A549 (cell line): ENCODE data around the gene RARG.
"Not testable (repeated sequence)": the region's sequence is repeated elsewhere in the genome, so short reads cannot be mapped to it uniquely, and the experiment has no call there.

Experiments used
- BHLHE40 ChIP-seq: IDR thresholded peaks from 2 replicates; pipeline ENCODE4 v1.6.1; 2012; ENCODE audit warnings: low read depth, low read length, inconsistent platforms
- CTCF ChIP-seq: fragments of >200 bp; sonication (Bioruptor Twin); formaldehyde crosslinking; IDR thresholded peaks from 3 replicates; pipeline ENCODE4 v1.5.1; 2016
- ELK1 ChIP-seq: fragments of 150-350 bp; IDR thresholded peaks from 2 replicates; pipeline ENCODE4 v1.6.1; 2014; ENCODE audit warnings: low read depth, mild to moderate bottlenecking, low read length
- EP300 ChIP-seq, 2 experiments: fragments of >200 bp; sonication (Bioruptor Twin); formaldehyde crosslinking; IDR thresholded peaks; 2 replicates in 1 of 2; 3 replicates in 1 of 2; pipeline ENCODE4 v1.6.1; 2016 to 2017
- FOSL2 ChIP-seq, 2 experiments: fragments of 450-650 bp in 1 of 2; fragments of >200 bp in 1 of 2; sonication (Bioruptor Twin) in 1 of 2; formaldehyde crosslinking; IDR thresholded peaks; 2 replicates each; pipeline versions ENCODE4 v1.5.0 to v1.6.1; 2016 to 2020; ENCODE audit warnings: mild to moderate bottlenecking in 1 of 2, moderate library complexity in 1 of 2
- HDAC2 ChIP-seq: fragments of 200-600 bp; sonication (generic); IDR thresholded peaks from 2 replicates; pipeline ENCODE4 v1.6.1; 2016
- NPAS2 ChIP-seq: fragments of 250-450 bp; sonication (Bioruptor Pico); IDR thresholded peaks from 2 replicates; pipeline ENCODE4 v1.8.0; 2022; ENCODE audit warnings: mild to moderate bottlenecking, moderate library complexity, borderline replicate concordance
- NR3C1 ChIP-seq: fragments of >200 bp; sonication (Bioruptor Twin); formaldehyde crosslinking; IDR thresholded peaks from 3 replicates; pipeline ENCODE4 v1.6.1; 2017
- POLR2AphosphoS2 ChIP-seq: conservative IDR thresholded peaks from 2 replicates; pipeline ENCODE4 v1.6.1; 2012; ENCODE audit warnings: low read length, improper control_type of control experiment, inconsistent platforms
- RAD21 ChIP-seq, 2 experiments: fragments of >200 bp in 1 of 2; sonication (Bioruptor Twin) in 1 of 2; formaldehyde crosslinking in 1 of 2; IDR thresholded peaks in 1 of 2; conservative IDR thresholded peaks in 1 of 2; 2 replicates in 1 of 2; 3 replicates in 1 of 2; pipeline ENCODE4 v1.6.1; 2012 to 2018; ENCODE audit warnings: inconsistent platforms in 1 of 2
- REST ChIP-seq: fragments of 200-600 bp; sonication (generic); IDR thresholded peaks from 2 replicates; pipeline ENCODE4 v1.6.1; 2016; ENCODE audit warnings: antibody characterized with exemption, mild to moderate bottlenecking, moderate library complexity
- SMC3 ChIP-seq: fragments of >200 bp; sonication (Bioruptor Twin); formaldehyde crosslinking; IDR thresholded peaks from 3 replicates; pipeline ENCODE4 v1.6.1; 2018; ENCODE audit warnings: inconsistent platforms
- SREBF2 ChIP-seq: fragments of 450-650 bp; IDR thresholded peaks from 2 replicates; pipeline ENCODE4 v1.6.1; 2014; ENCODE audit warnings: mild to moderate bottlenecking, moderate library complexity

GRCh38 chr12:53202316-53202715 is 29.7 kb downstream of the RARG start:
- not testable (repeated sequence) for TF ChIP-seq NPAS2 (CRISPR knock-in tag); CTCF; SMC3; FOSL2 (IDR thresholded peaks at IDR 0.05); FOSL2 (CRISPR knock-in tag; IDR thresholded peaks at IDR 0.05); REST; NR3C1; RAD21 (conservative IDR thresholded peaks at IDR 0.05 in 1 of 2, IDR thresholded peaks at IDR 0.05 in 1 of 2); EP300 (IDR thresholded peaks at IDR 0.05); POLR2AphosphoS2; ELK1; BHLHE40; SREBF2; HDAC2
